Measurements from ENCODE around the gene ANKRD12. TPM values are rescaled to one million over a fixed set of nuclear protein-coding genes. Genes with fewer than 3 reads are reported as not detected.

Gene ANKRD12
- total and polyA plus RNA-seq, 10 of the 15 experiments (the other 5 are each of a cell fraction or from before 2014, with no cell fraction given), result 5.9 to 45.7 (median 20.2) TPM

DNA sequence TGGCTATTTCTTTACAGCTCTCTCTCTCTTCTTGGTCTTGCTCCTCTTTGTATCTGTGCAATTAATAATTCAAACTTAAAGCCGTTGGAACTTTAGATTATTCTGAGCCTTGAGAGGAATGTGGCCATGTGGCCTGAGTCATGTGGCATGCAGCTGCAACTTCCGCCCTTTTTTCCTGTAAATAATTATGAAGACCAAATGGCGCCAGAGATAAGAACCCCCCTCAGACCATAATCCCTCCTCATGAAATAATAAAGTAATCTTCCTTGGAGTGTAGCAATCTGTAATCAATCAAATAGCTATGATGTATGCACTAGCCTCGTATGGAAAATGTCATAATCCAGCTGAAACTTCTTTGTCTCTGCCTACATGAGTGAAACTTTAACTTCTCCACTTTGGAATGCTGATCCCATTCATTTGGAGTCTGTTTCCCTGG is 184.5 kb downstream of the ANKRD12 start:
- CTCF ChIA-PET, result no interaction called here

DNA sequence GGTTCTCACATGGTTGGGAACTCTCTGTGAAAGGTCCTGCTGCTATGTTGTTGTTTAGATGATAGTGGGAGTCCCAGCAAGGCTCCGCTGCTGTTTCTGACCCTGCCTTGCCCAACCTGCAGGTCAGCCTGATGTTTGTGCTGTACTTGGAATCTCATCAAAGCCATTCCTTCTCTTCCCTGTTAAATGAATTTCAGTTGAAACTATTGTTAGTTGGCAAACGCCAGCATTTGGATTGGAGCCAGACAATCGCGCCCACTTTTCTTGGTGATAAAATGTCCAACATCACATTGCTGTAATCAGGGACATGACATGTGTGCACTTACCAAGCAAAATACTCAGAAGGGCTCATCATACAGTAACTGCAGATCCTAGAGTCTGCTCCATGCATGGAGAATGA is 185.2 kb downstream of the ANKRD12 start:
- Histone ChIP-seq H3K4me1 (ENCODE audit: control insufficient read depth, insufficient read depth, low read length) (no peaks in the 10 kb centered on the region), H3K4me3 (no peak overlapping the region), H3K27me3 (replicated peaks in 1 of 2; ENCODE audit: control insufficient read depth in 2 of 2, insufficient read depth in 2 of 2, low read length in 1 of 2) (no peaks in the 10 kb centered on the region), H3K9ac (ENCODE audit: control insufficient read depth, insufficient read depth, low read length) (no peak overlapping the region), H3K36me3 (ENCODE audit: control insufficient read depth in 2 of 2, insufficient read depth in 2 of 2, low read length in 1 of 2) (no peaks in the 10 kb centered on the region), H3K27ac (ENCODE audit: control insufficient read depth, insufficient read depth) (no peak overlapping the region), H3K9me3 (replicated peaks; ENCODE audit: control insufficient read depth, insufficient read depth, low read length) (no peaks in the 10 kb centered on the region), H3K4me2 (ENCODE audit: control insufficient read depth, insufficient read depth) (no peak overlapping the region), H2AFZ (ENCODE audit: control insufficient read depth, low read depth, low read length) (no peak overlapping the region), H4K20me1 (ENCODE audit: control insufficient read depth, insufficient read depth) (no peaks in the 10 kb centered on the region), H3K79me2 (ENCODE audit: control insufficient read depth, insufficient read depth, low read length) (no peaks in the 10 kb centered on the region)
- ATAC-seq (no peak), DNase-seq (ENCODE audit: low read depth, low spot score) (no peak), FAIRE-seq (no peak)
- in situ Hi-C loops (cut with MboI) (no loop called here), intact Hi-C loops (cut with micrococcal nuclease; ENCODE audit: unreplicated experiment) (no loop called here)
- BruUV-seq (replicated peaks), result no TSS peak
- ChIA-PET SMC1A (ENCODE audit: uncharacterized antibody, unreplicated experiment) (interaction anchor here (1.0 to 1.2 kb wide), 2 partner anchors 9 to 12 kb away, joined by 3 read pairs; no protein-coding TSS in a partner anchor), RAD21 (ENCODE audit: unreplicated experiment) (no interaction called here), POLR2A (no interaction called here), CTCF (no interaction called here)
- 97% methylated on average over 4 of the region's 4 CpGs for WGBS (ENCODE audit: insufficient coverage, insufficient replicate concordance, low lambda C conversion rate, missing lambda C conversion rate)
- TF ChIP-seq MEF2A (IDR thresholded peaks at IDR 0.05; ENCODE audit: insufficient read depth, low read depth, low read length) (no peak), SIX5 (IDR thresholded peaks at IDR 0.05; ENCODE audit: low read depth, low read length, severe bottlenecking) (no peak), SMARCA5 (IDR thresholded peaks at IDR 0.05) (no peak), BRCA1 (IDR thresholded peaks at IDR 0.05; ENCODE audit: low read depth, low read length) (no peak), NFXL1 (IDR thresholded peaks at IDR 0.05; ENCODE audit: borderline replicate concordance) (no peak), NFYB (IDR thresholded peaks at IDR 0.05; ENCODE audit: insufficient read depth, low read depth, low read length) (no peak), FOS (IDR thresholded peaks at IDR 0.05; ENCODE audit: borderline replicate concordance, extremely low read depth, insufficient read length) (no peak), KAT2A (conservative IDR thresholded peaks at IDR 0.05; ENCODE audit: control insufficient read depth, low read depth, low read length) (no peak)
- TF ChIP-seq, protein P1, sequence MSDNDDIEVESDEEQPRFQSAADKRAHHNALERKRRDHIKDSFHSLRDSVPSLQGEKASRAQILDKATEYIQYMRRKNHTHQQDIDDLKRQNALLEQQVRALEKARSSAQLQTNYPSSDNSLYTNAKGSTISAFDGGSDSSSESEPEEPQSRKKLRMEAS (IDR thresholded peaks at IDR 0.05; ENCODE audit: low read depth, low read length), result no peak
- TF ChIP-seq, protein P2, sequence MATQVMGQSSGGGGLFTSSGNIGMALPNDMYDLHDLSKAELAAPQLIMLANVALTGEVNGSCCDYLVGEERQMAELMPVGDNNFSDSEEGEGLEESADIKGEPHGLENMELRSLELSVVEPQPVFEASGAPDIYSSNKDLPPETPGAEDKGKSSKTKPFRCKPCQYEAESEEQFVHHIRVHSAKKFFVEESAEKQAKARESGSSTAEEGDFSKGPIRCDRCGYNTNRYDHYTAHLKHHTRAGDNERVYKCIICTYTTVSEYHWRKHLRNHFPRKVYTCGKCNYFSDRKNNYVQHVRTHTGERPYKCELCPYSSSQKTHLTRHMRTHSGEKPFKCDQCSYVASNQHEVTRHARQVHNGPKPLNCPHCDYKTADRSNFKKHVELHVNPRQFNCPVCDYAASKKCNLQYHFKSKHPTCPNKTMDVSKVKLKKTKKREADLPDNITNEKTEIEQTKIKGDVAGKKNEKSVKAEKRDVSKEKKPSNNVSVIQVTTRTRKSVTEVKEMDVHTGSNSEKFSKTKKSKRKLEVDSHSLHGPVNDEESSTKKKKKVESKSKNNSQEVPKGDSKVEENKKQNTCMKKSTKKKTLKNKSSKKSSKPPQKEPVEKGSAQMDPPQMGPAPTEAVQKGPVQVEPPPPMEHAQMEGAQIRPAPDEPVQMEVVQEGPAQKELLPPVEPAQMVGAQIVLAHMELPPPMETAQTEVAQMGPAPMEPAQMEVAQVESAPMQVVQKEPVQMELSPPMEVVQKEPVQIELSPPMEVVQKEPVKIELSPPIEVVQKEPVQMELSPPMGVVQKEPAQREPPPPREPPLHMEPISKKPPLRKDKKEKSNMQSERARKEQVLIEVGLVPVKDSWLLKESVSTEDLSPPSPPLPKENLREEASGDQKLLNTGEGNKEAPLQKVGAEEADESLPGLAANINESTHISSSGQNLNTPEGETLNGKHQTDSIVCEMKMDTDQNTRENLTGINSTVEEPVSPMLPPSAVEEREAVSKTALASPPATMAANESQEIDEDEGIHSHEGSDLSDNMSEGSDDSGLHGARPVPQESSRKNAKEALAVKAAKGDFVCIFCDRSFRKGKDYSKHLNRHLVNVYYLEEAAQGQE (IDR thresholded peaks at IDR 0.05; ENCODE audit: low read depth, low read length), result no peak

More for the DNA sequence above, 184.5 kb downstream of the ANKRD12 start:
- Histone ChIP-seq H3K4me3 (no peak overlapping the region), H3K4me1 (ENCODE audit: control insufficient read depth, insufficient read depth, low read length) (no peaks in the 10 kb centered on the region), H3K4me2 (ENCODE audit: control insufficient read depth, insufficient read depth) (no peak overlapping the region), H3K27me3 (replicated peaks in 1 of 2; ENCODE audit: control insufficient read depth in 2 of 2, insufficient read depth in 2 of 2, low read length in 1 of 2) (no peaks in the 10 kb centered on the region), H3K36me3 (ENCODE audit: control insufficient read depth in 2 of 2, insufficient read depth in 2 of 2, low read length in 1 of 2) (no peaks in the 10 kb centered on the region), H4K20me1 (ENCODE audit: control insufficient read depth, insufficient read depth) (no peaks in the 10 kb centered on the region), H3K79me2 (ENCODE audit: control insufficient read depth, insufficient read depth, low read length) (no peaks in the 10 kb centered on the region), H3K27ac (ENCODE audit: control insufficient read depth, insufficient read depth) (no peak overlapping the region), H2AFZ (ENCODE audit: control insufficient read depth, low read depth, low read length) (no peak overlapping the region), H3K9ac (ENCODE audit: control insufficient read depth, insufficient read depth, low read length) (no peak overlapping the region), H3K9me3 (replicated peaks; ENCODE audit: control insufficient read depth, insufficient read depth, low read length) (no peaks in the 10 kb centered on the region)
- no peak for DNase-seq (ENCODE audit: low read depth, low spot score)
- WGBS (ENCODE audit: insufficient coverage, insufficient replicate concordance, low lambda C conversion rate, missing lambda C conversion rate), result 32% methylated on average over 4 of the region's 4 CpGs
- BruUV-seq (replicated peaks), result no TSS peak
- ChIA-PET SMC1A (ENCODE audit: uncharacterized antibody, unreplicated experiment) (interaction anchor here (1.0 kb wide), 1 partner anchor 12 kb away, joined by 3 read pairs; no protein-coding TSS in a partner anchor), RAD21 (ENCODE audit: unreplicated experiment) (no interaction called here), POLR2A (no interaction called here)
- FAIRE-seq, result no peak
- ATAC-seq, result no peak
- intact Hi-C loops (cut with micrococcal nuclease; ENCODE audit: unreplicated experiment) (no loop called here), in situ Hi-C loops (cut with MboI) (no loop called here)
- TF ChIP-seq ZBED1 (IDR thresholded peaks at IDR 0.05; ENCODE audit: borderline replicate concordance), result no peak
- TF ChIP-seq TAF1 (IDR thresholded peaks at IDR 0.05; ENCODE audit: borderline replicate concordance, low read depth, low read length), result no peak
- no peak for TF ChIP-seq POU2F2 (IDR thresholded peaks at IDR 0.05; ENCODE audit: borderline replicate concordance, low read depth, low read length)
- TF ChIP-seq, protein P3, sequence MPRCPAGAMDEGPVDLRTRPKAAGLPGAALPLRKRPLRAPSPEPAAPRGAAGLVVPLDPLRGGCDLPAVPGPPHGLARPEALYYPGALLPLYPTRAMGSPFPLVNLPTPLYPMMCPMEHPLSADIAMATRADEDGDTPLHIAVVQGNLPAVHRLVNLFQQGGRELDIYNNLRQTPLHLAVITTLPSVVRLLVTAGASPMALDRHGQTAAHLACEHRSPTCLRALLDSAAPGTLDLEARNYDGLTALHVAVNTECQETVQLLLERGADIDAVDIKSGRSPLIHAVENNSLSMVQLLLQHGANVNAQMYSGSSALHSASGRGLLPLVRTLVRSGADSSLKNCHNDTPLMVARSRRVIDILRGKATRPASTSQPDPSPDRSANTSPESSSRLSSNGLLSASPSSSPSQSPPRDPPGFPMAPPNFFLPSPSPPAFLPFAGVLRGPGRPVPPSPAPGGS (IDR thresholded peaks at IDR 0.05; ENCODE audit: borderline replicate concordance, insufficient read depth, low read depth, low read length, poor library complexity, severe bottlenecking), result no peak

Measured in GM12878 (cell line).